Testis (tissue), 2 donors: Measurements from ENCODE around the gene ULK3.

Experiments used
- CTCF ChIP-seq, 3 experiments: fragments of 450-650 bp in 2 of 3; fragments of 200-600 bp in 1 of 3; sonication (generic) in 1 of 3; IDR thresholded peaks; one replicate each; pipeline ENCODE4 v1.5.1; 2016 to 2019; ENCODE audit warnings: antibody characterized with exemption in 3 of 3, mild to moderate bottlenecking in 2 of 3, moderate library complexity in 1 of 3
- POLR2A ChIP-seq: fragments of 450-650 bp; IDR thresholded peaks from one replicate; pipeline ENCODE4 v1.6.1; 2017; ENCODE audit warnings: antibody characterized with exemption, mild to moderate bottlenecking, moderate library complexity

DNA sequence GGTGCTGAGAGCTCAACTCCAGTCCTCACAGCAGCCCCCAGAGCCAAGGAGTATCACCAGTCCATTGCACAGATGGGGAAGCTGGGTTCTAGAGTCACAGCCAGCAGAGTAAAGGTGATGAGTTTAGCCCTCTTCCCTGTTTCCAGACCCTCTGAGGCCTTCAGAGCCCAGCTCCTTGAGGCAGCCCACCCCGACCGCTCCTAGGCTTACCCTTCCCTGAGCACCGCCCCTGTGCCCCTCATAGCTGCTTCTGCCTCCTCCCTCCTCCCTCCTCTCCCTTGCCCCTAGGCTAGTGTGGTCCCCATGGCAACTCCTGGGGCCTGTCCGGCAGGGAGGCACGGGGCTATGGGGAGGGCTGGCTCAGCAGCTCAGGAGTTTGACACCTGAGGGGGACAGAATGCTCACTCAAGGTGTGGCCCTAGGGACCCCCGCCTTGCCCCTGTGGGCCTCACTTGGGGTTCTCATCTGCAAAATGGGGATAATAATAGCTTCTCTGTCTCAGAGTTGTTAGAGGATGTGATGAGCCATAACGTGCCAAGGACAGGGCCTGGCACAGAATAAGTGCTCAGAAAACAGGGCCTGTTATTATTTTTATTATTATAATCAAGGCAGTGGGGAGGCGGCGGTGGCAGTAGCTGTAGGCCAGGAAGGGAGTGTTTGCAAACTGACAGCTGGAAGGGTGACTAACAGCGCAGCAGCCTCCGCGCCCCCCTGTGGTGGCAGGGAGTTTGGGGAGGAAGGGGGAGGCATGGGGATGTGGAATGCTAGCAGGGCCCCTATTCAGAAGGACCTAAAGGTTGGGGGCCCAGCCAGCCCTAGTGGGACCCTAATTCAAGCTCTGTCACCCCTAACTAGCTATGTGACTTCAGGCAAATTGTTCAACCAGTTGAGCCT is 49.6 kb downstream of the ULK3 start:
- TF ChIP-seq POLR2A: no peak
- TF ChIP-seq CTCF (IDR thresholded peaks at IDR 0.05): no peak
